ENCODE data around the gene PBRM1. TPM values are rescaled to one million over a fixed set of nuclear protein-coding genes. Genes with fewer than 3 reads are reported as not detected.

Gene PBRM1
- polyA plus RNA-seq, 1 experiment = 16.5 TPM

DNA sequence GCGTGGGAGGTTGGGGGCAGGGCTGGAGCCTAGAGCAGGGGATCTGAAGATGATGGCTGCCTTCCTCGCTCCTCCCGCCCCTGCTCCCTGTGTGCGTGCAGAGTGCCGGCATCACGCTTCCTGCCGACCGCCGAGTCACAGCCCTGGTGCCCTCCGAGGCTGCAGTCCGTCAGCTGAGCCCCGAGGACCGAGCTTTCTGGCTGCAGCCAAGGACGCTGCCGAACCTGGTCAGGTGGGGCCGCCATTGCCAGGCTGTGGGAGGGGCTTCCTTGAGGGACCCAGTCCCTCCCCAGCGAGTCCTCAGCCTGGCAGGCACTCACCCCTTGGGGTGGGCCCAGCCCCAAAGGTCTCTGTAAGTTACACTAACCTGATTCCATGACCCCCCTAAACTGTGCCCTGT lies 173.0 kb downstream of the PBRM1 start:
- Histone ChIP-seq H3K27me3 (ENCODE audit: control insufficient read depth, insufficient read depth, low read length) (peaks cover 4% of the 10 kb centered on the region), H3K36me3 (ENCODE audit: control insufficient read depth, insufficient read depth, low read length) (no peaks in the 10 kb centered on the region), H3K4me3 (ENCODE audit: low read depth, low read length) (no peak overlapping the region)
- TF ChIP-seq, protein P1, sequence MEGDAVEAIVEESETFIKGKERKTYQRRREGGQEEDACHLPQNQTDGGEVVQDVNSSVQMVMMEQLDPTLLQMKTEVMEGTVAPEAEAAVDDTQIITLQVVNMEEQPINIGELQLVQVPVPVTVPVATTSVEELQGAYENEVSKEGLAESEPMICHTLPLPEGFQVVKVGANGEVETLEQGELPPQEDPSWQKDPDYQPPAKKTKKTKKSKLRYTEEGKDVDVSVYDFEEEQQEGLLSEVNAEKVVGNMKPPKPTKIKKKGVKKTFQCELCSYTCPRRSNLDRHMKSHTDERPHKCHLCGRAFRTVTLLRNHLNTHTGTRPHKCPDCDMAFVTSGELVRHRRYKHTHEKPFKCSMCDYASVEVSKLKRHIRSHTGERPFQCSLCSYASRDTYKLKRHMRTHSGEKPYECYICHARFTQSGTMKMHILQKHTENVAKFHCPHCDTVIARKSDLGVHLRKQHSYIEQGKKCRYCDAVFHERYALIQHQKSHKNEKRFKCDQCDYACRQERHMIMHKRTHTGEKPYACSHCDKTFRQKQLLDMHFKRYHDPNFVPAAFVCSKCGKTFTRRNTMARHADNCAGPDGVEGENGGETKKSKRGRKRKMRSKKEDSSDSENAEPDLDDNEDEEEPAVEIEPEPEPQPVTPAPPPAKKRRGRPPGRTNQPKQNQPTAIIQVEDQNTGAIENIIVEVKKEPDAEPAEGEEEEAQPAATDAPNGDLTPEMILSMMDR (IDR thresholded peaks at IDR 0.05; ENCODE audit: insufficient read depth, low read depth, low read length) = no peak
- no peak for DNase-seq (ENCODE audit: low read depth)
- ChIA-PET CTCF (no interaction called here), POLR2A (no interaction called here)

DNA sequence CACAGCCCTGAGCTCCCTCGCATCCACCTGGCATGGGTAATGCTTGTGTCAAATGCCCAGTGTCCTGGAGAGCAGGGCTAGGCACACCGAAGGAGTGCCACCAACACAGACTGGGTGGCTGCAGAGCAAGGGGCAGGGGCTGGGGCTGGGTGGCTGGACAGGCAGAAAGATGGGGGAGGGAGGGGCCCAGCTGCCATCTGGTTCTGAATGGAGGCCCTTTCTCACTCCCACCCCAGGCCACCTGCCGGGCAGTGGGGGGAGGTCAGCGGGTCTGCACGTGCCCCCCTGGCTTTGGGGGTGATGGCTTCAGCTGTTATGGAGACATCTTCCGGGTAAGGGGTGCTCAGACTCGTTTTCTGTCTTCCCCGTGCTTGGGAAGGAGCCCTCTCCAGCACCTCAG lies 173.6 kb downstream of the PBRM1 start:
- DNase-seq (ENCODE audit: low read depth) = no peak
- ChIA-PET CTCF (interaction anchor here (0.7 kb wide), 1 partner anchor 16 kb away, joined by 4 read pairs; no protein-coding TSS in a partner anchor), POLR2A (no interaction called here)
- Histone ChIP-seq H3K36me3 (ENCODE audit: control insufficient read depth, insufficient read depth, low read length) (no peaks in the 10 kb centered on the region), H3K4me3 (ENCODE audit: low read depth, low read length) (no peak overlapping the region), H3K27me3 (ENCODE audit: control insufficient read depth, insufficient read depth, low read length) (peaks cover 4% of the 10 kb centered on the region)
- TF ChIP-seq, protein P1 (IDR thresholded peaks at IDR 0.05; ENCODE audit: insufficient read depth, low read depth, low read length) = no peak

DNA sequence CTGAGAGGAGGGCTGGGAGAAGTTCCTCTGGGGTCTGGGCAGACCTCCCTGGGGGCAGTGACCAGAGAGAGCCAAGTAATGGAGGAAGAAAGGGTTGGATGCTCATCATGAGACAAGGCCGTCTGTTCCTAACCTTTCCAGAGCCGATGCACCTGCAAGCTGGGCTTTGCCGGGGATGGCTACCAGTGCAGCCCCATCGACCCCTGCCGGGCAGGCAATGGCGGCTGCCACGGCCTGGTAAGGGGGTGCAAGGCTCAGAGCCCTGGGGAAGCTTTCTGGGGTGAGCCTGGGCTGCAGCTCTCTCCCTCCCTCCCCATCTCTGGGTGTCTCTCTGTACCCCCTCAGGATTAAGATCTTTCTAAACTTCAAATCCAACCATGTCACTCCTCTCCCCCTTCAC lies 174.2 kb downstream of the PBRM1 start:
- ChIA-PET CTCF (interaction anchor here (0.7 kb wide), 1 partner anchor 15 kb away, joined by 4 read pairs; no protein-coding TSS in a partner anchor), POLR2A (no interaction called here)
- no peak overlapping the region for H3K4me3 ChIP-seq (ENCODE audit: low read depth, low read length)
- peaks cover 4% of the 10 kb centered on the region for H3K27me3 ChIP-seq (ENCODE audit: control insufficient read depth, insufficient read depth, low read length)
- H3K36me3 ChIP-seq (ENCODE audit: control insufficient read depth, insufficient read depth, low read length) = no peaks in the 10 kb centered on the region
- TF ChIP-seq, protein P1 (IDR thresholded peaks at IDR 0.05; ENCODE audit: insufficient read depth, low read depth, low read length) = no peak
- DNase-seq (ENCODE audit: low read depth) = no peak

DNA sequence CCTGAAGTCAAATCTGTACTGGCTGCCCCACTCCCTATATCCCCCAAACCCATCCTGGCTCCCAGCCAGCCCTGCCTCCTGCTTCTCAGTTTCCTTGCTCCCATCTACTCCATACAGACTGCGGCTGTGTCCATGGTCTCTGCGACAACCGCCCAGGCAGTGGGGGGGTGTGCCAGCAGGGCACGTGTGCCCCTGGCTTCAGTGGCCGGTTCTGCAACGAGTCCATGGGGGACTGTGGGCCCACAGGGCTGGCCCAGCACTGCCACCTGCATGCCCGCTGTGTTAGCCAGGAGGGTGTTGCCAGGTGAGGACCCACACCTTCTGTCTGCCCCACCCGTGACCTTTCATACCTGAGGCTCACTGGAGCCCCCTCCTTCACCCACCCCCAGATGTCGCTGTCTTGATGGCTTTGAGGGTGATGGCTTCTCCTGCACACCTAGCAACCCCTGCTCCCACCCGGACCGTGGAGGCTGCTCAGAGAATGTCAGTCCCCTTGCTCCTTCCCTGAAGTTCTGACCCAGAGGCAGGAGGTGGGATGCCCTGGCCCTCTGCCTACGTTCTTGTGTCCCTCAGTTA lies 175.9 kb downstream of the PBRM1 start:
- POLR2A ChIA-PET = no interaction called here
- TF ChIP-seq, protein P1 (IDR thresholded peaks at IDR 0.05; ENCODE audit: insufficient read depth, low read depth, low read length) = no peak
- no peak for DNase-seq (ENCODE audit: low read depth)
- peaks cover 2% of the 10 kb centered on the region for H3K27me3 ChIP-seq (ENCODE audit: control insufficient read depth, insufficient read depth, low read length)
- CTCF ChIA-PET = no interaction called here
- H3K36me3 ChIP-seq (ENCODE audit: control insufficient read depth, insufficient read depth, low read length) = no peaks in the 10 kb centered on the region
- no peak overlapping the region for H3K4me3 ChIP-seq (ENCODE audit: low read depth, low read length)

DNA sequence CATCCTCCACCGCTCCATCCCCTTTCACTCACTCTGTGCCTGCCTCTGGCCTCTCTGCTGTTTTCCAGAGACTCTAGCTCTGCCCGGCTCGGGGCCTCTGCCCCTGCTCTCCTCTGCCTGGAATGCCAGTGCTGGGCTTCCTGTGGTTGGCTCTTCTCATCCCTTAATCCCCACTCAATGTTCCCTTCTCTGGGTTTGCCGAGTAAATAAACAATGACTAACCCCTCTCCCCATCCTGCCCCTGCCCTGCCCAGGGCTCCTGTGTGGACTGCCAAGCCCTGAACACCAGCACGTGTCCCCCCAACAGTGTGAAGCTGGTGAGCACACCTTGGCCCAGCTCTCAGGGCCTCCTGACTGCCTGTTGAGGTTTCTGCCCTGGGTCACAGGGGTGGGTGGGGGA lies 178.4 kb downstream of the PBRM1 start:
- ChIA-PET POLR2A (no interaction called here), CTCF (no interaction called here)
- H3K27me3 ChIP-seq (ENCODE audit: control insufficient read depth, insufficient read depth, low read length) = peaks cover 2% of the 10 kb centered on the region
- H3K4me3 ChIP-seq (ENCODE audit: low read depth, low read length) = no peak overlapping the region
- H3K36me3 ChIP-seq (ENCODE audit: control insufficient read depth, insufficient read depth, low read length) = no peaks in the 10 kb centered on the region
- TF ChIP-seq, protein P1 (IDR thresholded peaks at IDR 0.05; ENCODE audit: insufficient read depth, low read depth, low read length) = no peak
- DNase-seq (ENCODE audit: low read depth) = no peak

Data from BJ (cell line).